HL-60 (cell line): ENCODE measurements around the gene LAMTOR1.

Experiments
- DNase-seq, 2 experiments: peaks; one replicate each; pipeline ENCODE4 v3.0.0-alpha.2; 2010 to 2020; ENCODE audit warnings: low read depth in 1 of 2, low spot score in 1 of 2
- H3K27ac ChIP-seq: fragments of 250-450 bp; sonication (Bioruptor Pico); replicated peaks from 2 replicates; pipeline ENCODE4 v1.5.1; 2020; ENCODE audit warnings: mild to moderate bottlenecking, moderate library complexity
- H3K27me3 ChIP-seq: fragments of 250-450 bp; sonication (Bioruptor Pico); 2 replicates; pipeline ENCODE4 v1.5.1; 2021; ENCODE audit warnings: mild to moderate bottlenecking, moderate library complexity; ENCODE audit not compliant: insufficient read depth, poor library complexity, severe bottlenecking
- H3K4me3 ChIP-seq: replicated peaks from 2 replicates; pipeline ENCODE4 v1.5.1; 2011; ENCODE audit warnings: mild to moderate bottlenecking, control low read depth, low read length; ENCODE audit not compliant: insufficient read depth
- CTCF ChIP-seq: IDR thresholded peaks from one replicate; pipeline ENCODE4 v1.5.1; 2011; ENCODE audit warnings: low read length, control low read depth, inconsistent platforms; ENCODE audit not compliant: insufficient read depth
- GABPA ChIP-seq: IDR thresholded peaks from 2 replicates; pipeline ENCODE4 v1.6.1; 2012; ENCODE audit warnings: low read depth
- POLR2AphosphoS5 ChIP-seq: IDR thresholded peaks from 2 replicates; pipeline ENCODE4 v1.6.1; 2012; ENCODE audit warnings: low read depth
- SPI1 ChIP-seq: IDR thresholded peaks from 2 replicates; pipeline ENCODE4 v1.6.1; 2012; ENCODE audit warnings: low read depth, mild to moderate bottlenecking, borderline replicate concordance
- TF ChIP-seq, protein P1 (sequence below): IDR thresholded peaks from 2 replicates; pipeline ENCODE4 v1.6.1; 2012; ENCODE audit warnings: low read depth; ENCODE audit not compliant: insufficient replicate concordance

LAMTOR1 gene

GRCh38 chr11:72127923-72128322 is 24.8 kb upstream of the LAMTOR1 start:
- H3K27ac ChIP-seq = no peak overlapping the region
- TF ChIP-seq, protein P1, sequence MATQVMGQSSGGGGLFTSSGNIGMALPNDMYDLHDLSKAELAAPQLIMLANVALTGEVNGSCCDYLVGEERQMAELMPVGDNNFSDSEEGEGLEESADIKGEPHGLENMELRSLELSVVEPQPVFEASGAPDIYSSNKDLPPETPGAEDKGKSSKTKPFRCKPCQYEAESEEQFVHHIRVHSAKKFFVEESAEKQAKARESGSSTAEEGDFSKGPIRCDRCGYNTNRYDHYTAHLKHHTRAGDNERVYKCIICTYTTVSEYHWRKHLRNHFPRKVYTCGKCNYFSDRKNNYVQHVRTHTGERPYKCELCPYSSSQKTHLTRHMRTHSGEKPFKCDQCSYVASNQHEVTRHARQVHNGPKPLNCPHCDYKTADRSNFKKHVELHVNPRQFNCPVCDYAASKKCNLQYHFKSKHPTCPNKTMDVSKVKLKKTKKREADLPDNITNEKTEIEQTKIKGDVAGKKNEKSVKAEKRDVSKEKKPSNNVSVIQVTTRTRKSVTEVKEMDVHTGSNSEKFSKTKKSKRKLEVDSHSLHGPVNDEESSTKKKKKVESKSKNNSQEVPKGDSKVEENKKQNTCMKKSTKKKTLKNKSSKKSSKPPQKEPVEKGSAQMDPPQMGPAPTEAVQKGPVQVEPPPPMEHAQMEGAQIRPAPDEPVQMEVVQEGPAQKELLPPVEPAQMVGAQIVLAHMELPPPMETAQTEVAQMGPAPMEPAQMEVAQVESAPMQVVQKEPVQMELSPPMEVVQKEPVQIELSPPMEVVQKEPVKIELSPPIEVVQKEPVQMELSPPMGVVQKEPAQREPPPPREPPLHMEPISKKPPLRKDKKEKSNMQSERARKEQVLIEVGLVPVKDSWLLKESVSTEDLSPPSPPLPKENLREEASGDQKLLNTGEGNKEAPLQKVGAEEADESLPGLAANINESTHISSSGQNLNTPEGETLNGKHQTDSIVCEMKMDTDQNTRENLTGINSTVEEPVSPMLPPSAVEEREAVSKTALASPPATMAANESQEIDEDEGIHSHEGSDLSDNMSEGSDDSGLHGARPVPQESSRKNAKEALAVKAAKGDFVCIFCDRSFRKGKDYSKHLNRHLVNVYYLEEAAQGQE = no peak
- TF ChIP-seq GABPA = no peak
- TF ChIP-seq SPI1 = no peak
- no peak for TF ChIP-seq POLR2AphosphoS5
- no peak for TF ChIP-seq CTCF
- H3K27me3 ChIP-seq = no peaks in the 10 kb centered on the region
- H3K4me3 ChIP-seq = no peak overlapping the region
- no peak for DNase-seq

DNA sequence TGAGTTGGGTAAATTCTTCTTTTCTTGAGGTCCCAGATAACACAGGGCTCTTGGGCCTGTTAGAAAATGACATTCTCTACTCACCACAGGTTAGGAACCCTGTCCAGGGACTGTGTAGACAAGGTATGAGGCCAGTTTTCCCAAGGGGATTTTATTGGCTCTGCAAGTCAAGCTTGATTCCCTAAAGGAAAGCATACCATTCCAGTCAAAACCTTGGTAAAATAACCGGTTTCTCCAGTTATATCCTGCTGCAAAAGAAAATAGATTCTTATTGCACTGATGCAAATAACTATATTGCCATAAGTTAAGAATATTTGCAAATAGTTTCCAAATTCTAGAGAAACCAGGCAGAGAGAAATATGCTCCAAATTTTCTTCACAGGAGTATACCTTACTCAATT is 22.9 kb upstream of the LAMTOR1 start:
- H3K4me3 ChIP-seq = no peak overlapping the region
- TF ChIP-seq SPI1 (no peak), CTCF (no peak), GABPA (no peak), POLR2AphosphoS5 (no peak)
- TF ChIP-seq, protein P1 = no peak
- no peaks in the 10 kb centered on the region for H3K27me3 ChIP-seq
- H3K27ac ChIP-seq = no peak overlapping the region
- DNase-seq = no peak

DNA sequence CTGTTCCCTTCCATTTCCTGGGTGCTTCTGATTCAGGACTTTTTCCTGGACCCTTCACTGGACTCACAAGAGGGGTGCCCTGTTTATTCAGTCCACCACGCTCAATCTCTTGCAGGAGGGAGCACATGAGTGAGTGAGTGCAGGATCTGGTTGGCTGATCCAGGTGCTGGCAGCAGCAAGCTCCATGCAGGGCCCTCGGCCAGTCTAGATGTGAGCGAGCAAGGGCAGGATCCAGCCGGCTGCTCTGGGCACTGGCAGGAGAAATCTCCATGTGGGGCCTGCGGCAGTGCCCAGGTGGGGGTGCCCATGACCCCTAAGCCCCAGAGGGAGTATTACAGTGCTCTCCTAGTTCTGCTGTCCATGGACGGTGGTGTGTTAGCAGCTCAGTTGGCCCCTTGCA is 20.9 kb upstream of the LAMTOR1 start:
- Histone ChIP-seq H3K27me3 (no peaks in the 10 kb centered on the region), H3K27ac (no peak overlapping the region), H3K4me3 (no peak overlapping the region)
- no peak for DNase-seq
- TF ChIP-seq CTCF = no peak
- TF ChIP-seq GABPA = no peak
- no peak for TF ChIP-seq POLR2AphosphoS5
- TF ChIP-seq SPI1 = no peak
- TF ChIP-seq, protein P1 = no peak
